GM12874 (cell line): ENCODE measurements around the gene CSRNP3.

Experiments used
- CTCF ChIP-seq: IDR thresholded peaks from 2 replicates; pipeline ENCODE4 v1.5.1; 2011; ENCODE audit warnings: low read depth, mild to moderate bottlenecking, control low read depth, low read length, moderate library complexity; ENCODE audit not compliant: insufficient read depth

CSRNP3 gene

GRCh38 chr2:165497659-165498317 lies 28.3 kb downstream of the CSRNP3 start:
- no peak for TF ChIP-seq CTCF

GRCh38 chr2:165499131-165499530 lies 29.6 kb downstream of the CSRNP3 start:
- TF ChIP-seq CTCF, result no peak

GRCh38 chr2:165500001-165500400 lies 30.5 kb downstream of the CSRNP3 start:
- TF ChIP-seq CTCF, result no peak

GRCh38 chr2:165500816-165501215 lies 31.3 kb downstream of the CSRNP3 start:
- TF ChIP-seq CTCF, result no peak

- no peak for TF ChIP-seq CTCF
These were observed 36.0 kb downstream of the CSRNP3 start for GRCh38 chr2:165505514-165505913.

- TF ChIP-seq CTCF, result no peak
These were observed 39.4 kb downstream of the CSRNP3 start for GRCh38 chr2:165508927-165509326.

GRCh38 chr2:165513479-165513878 lies 44.0 kb downstream of the CSRNP3 start:
- no peak for TF ChIP-seq CTCF

GRCh38 chr2:165518611-165519010 lies 49.1 kb downstream of the CSRNP3 start:
- no peak for TF ChIP-seq CTCF
